GM13977 (cell line): ENCODE data around the gene PDE4C.

Source experiments
- DNase-seq: peaks from one replicate; pipeline ENCODE4 v3.0.0; 2012; ENCODE audit warnings: low spot score
- CTCF ChIP-seq: IDR thresholded peaks from 2 replicates; pipeline ENCODE4 v1.5.1; 2012; ENCODE audit warnings: mild to moderate bottlenecking, control low read depth; ENCODE audit not compliant: insufficient read depth; ENCODE audit errors: extremely low read depth, missing control alignments
- in situ Hi-C: fragments of 300-500 bp; cut with MboI; formaldehyde crosslinking; loops from one replicate; pipeline ENCODE4 v1.12.0; 2022; ENCODE audit warnings: low sequenced_read_pairs, low pct_unique_long_range_greater_than_20kb, mixed read lengths, inconsistent platforms; ENCODE audit not compliant: unreplicated experiment

PDE4C gene

GRCh38 chr19:18254546-18255503, 28.6 kb upstream of the PDE4C start:
- peak; percentile 15 for TF ChIP-seq CTCF
- in situ Hi-C loops = loop anchor here (10.0 kb wide), 1 partner anchor 50 kb away; the partner anchor contains the start of gene RAB3A
- DNase-seq = no peak

- no peak for TF ChIP-seq CTCF
- DNase-seq = no peak
- in situ Hi-C loops = loop anchor here (10.0 kb wide), 1 partner anchor 49 kb away; the partner anchor contains the start of gene RAB3A
These were observed 27.5 kb upstream of the PDE4C start for GRCh38 chr19:18253716-18254115.

- DNase-seq = no peak
- in situ Hi-C loops = loop anchor here (10.0 kb wide), 1 partner anchor 48 kb away; the partner anchor contains the start of gene RAB3A
- no peak for TF ChIP-seq CTCF
These were observed 26.9 kb upstream of the PDE4C start for GRCh38 chr19:18253130-18253529.

- in situ Hi-C loops = loop anchor here (10.0 kb wide), 1 partner anchor 48 kb away; the partner anchor contains the start of gene RAB3A
- no peak for TF ChIP-seq CTCF
These were observed 26.1 kb upstream of the PDE4C start for GRCh38 chr19:18252370-18252717.

GRCh38 chr19:18251587-18252369, 25.5 kb upstream of the PDE4C start:
- in situ Hi-C loops = loop anchor here (10.0 kb wide), 1 partner anchor 47 kb away; the partner anchor contains the start of gene RAB3A

More at GRCh38 chr19:18252370-18252717, 26.1 kb upstream of the PDE4C start:
- no peak for DNase-seq

More at GRCh38 chr19:18251587-18252369, 25.5 kb upstream of the PDE4C start:
- peak; percentile 84 for TF ChIP-seq CTCF
- DNase-seq = peak; percentile 94
